ENCODE results near the gene HYOU1. TPM values are rescaled to one million over a fixed set of nuclear protein-coding genes. Genes with fewer than 3 reads are reported as not detected.

Gene HYOU1
- total and polyA plus RNA-seq, 2 of the 8 experiments (the other 6 are each of a cell fraction or from before 2014, with no cell fraction given), result 239 to 295 TPM

- Histone ChIP-seq H2BK5ac (ENCODE audit: low read depth, low read length) (no peak overlapping the region), H3K4me1 (replicated peaks in 1 of 4; ENCODE audit: control insufficient read depth in 3 of 4, insufficient read depth in 4 of 4, low read length in 3 of 4) (peaks cover 0 to 3% (median 0%) of the 10 kb centered on the region in 4 experiments; a peak in 1 of 7 replicates), H2BK20ac (ENCODE audit: low read length) (no peak overlapping the region), H4K5ac (ENCODE audit: insufficient read length, low read depth, low read length) (no peak overlapping the region), H3K56ac (replicated peaks; ENCODE audit: insufficient read length, low read depth, low read length) (no peak overlapping the region), H3K9me3 (ENCODE audit: insufficient read depth in 2 of 2, low read depth in 1 of 2, low read length in 1 of 2) (no peaks in the 10 kb centered on the region), H2AFZ (ENCODE audit: low read length) (no peak overlapping the region), H3K27ac (ENCODE audit: low read depth, low read length) (no peak overlapping the region), H3K36me3 (ENCODE audit: control insufficient read depth in 2 of 4, insufficient read depth in 4 of 4, low read length in 3 of 4) (peaks cover 53 to 81% (median 76%) of the 10 kb centered on the region in 4 experiments), H3K27me3 (replicated peaks in 1 of 4; ENCODE audit: control insufficient read depth in 3 of 4, extremely low read depth in 1 of 4, insufficient read depth in 3 of 4, low read length in 3 of 4) (no peaks in the 10 kb centered on the region), H2BK120ac (replicated peaks; ENCODE audit: low read depth, low read length) (no peak overlapping the region), H3K4ac (replicated peaks; ENCODE audit: insufficient read length, low read depth, low read length) (no peak overlapping the region), H3K4me3 (ENCODE audit: extremely low read depth in 1 of 4, insufficient read depth in 2 of 4, low read depth in 3 of 4, low read length in 4 of 4) (no peak overlapping the region), H3K23ac (ENCODE audit: insufficient read length) (no peak overlapping the region), H2BK15ac (ENCODE audit: low read length) (no peak overlapping the region), H2AK5ac (ENCODE audit: low read depth, low read length) (no peak overlapping the region), H3K23me2 (ENCODE audit: low read depth, low read length) (no peaks in the 10 kb centered on the region; the same call in 1 of the 2 replicates), H4K8ac (ENCODE audit: extremely low read depth, insufficient read depth, low read length) (no peak overlapping the region), H2BK12ac (ENCODE audit: low read depth, low read length) (no peak overlapping the region), H4K20me1 (replicated peaks in 1 of 2; ENCODE audit: control insufficient read depth in 1 of 2, insufficient read depth in 2 of 2, low read length in 2 of 2) (peaks cover 3 to 27% of the 10 kb centered on the region in 2 experiments), H3K4me2 (ENCODE audit: insufficient read depth in 1 of 2, low read depth in 2 of 2, low read length in 2 of 2) (no peak overlapping the region), H3K14ac (ENCODE audit: insufficient read length) (no peak overlapping the region), H3K18ac (ENCODE audit: extremely low read depth, low read length) (no peak overlapping the region), H3K79me2 (ENCODE audit: control insufficient read depth in 1 of 2, insufficient read depth in 2 of 2, low read length in 2 of 2) (no peaks in the 10 kb centered on the region), H3K79me1 (ENCODE audit: low read depth, low read length) (0 out of 2 replicates have a peak, but pooled peaks cover 5% of the 10 kb centered on the region), H4K91ac (replicated peaks; ENCODE audit: insufficient read length, low read length) (no peak overlapping the region), H3K9ac (replicated peaks in 1 of 4; ENCODE audit: extremely low read depth in 1 of 4, low read depth in 3 of 4, low read length in 3 of 4) (no peak overlapping the region)
- DNase-seq (ENCODE audit: low read depth in 1 of 2, low spot score in 2 of 2) (no peak), FAIRE-seq (no peak)
- ChIA-PET POLR2A (ENCODE audit: partially characterized antibody) (interaction anchor here (0.6 to 2.2 kb wide), 8 partner anchors 8 to 51 kb away, joined by 3 to 10 read pairs (median 4); partner anchors contain the start of genes HYOU1, RPS25 and TRAPPC4), CTCF (ENCODE audit: partially characterized antibody) (interaction anchor here (0.6 to 1.4 kb wide), 6 partner anchors 14 to 1570 kb away, joined by 3 read pairs; no protein-coding TSS in a partner anchor)
- 87% methylated on average over 9 of the region's 9 CpGs; no CpG with 5 or more reads in 1 of the 2 experiments for WGBS, 2 experiments (ENCODE audit: extremely low coverage in 1 of 2, insufficient coverage in 1 of 2, insufficient read length in 1 of 2, insufficient replicate concordance in 2 of 2, low coverage in 1 of 2, low lambda C conversion rate in 2 of 2, missing lambda C conversion rate in 1 of 2)
- no peak for TF ChIP-seq RNF2 (IDR thresholded peaks at IDR 0.05; ENCODE audit: borderline replicate concordance, low read depth, low read length, missing control alignments, poor library complexity, severe bottlenecking)
- no peak for TF ChIP-seq KDM5A (IDR thresholded peaks at IDR 0.05; ENCODE audit: low read length)
- TF ChIP-seq SP2 (IDR thresholded peaks at IDR 0.05; ENCODE audit: low read length), result no peak
- no peak for TF ChIP-seq NANOG (IDR thresholded peaks at IDR 0.05; ENCODE audit: insufficient read depth, low read depth, low read length, poor library complexity, severe bottlenecking)
- TF ChIP-seq SAP30 (IDR thresholded peaks at IDR 0.05; ENCODE audit: insufficient read depth, insufficient replicate concordance, low read length), result no peak
- TF ChIP-seq PHF8 (conservative IDR thresholded peaks at IDR 0.05; ENCODE audit: low read depth, low read length), result no peak
- TF ChIP-seq SRF (IDR thresholded peaks at IDR 0.05; ENCODE audit: low read depth, low read length), result no peak
- TF ChIP-seq HDAC2 (IDR thresholded peaks at IDR 0.05; ENCODE audit: borderline replicate concordance in 1 of 2, low read depth in 2 of 2, low read length in 2 of 2), result no peak
- TF ChIP-seq RBBP5 (IDR thresholded peaks at IDR 0.05; ENCODE audit: borderline replicate concordance, low read depth, low read length), result no peak
- no peak for TF ChIP-seq ZNF274 (IDR thresholded peaks at IDR 0.05; ENCODE audit: borderline replicate concordance, extremely low read depth, low read length)
- TF ChIP-seq JUN (IDR thresholded peaks at IDR 0.05; ENCODE audit: low read depth, low read length), result no peak
- no peak for TF ChIP-seq YY1 (IDR thresholded peaks at IDR 0.05; ENCODE audit: low read depth, low read length)
Measured at GRCh38 chr11:119048644-119049043, 8.4 kb downstream of the HYOU1 start.

Measured in H1 (cell line).